GM12878 (cell line): ENCODE data around the gene ADGRL3. TPM values are rescaled to one million over a fixed set of nuclear protein-coding genes. Genes with fewer than 3 reads are reported as not detected.
A peak's percentile ranks its signal among the peaks of the same experiment; 100 is the strongest.

Experiments used
- ATAC-seq: fragments of 200-7000 bp; cut with Tn5 transposase; 3 replicates; pipeline ENCODE4 v1.9.1; 2020; ENCODE audit warnings: mild to moderate bottlenecking, moderate library complexity
- BruUV-seq: library from RNA; stranded (reverse); fragments of 400-500 nt; replicated peaks from 2 replicates; lab custom pipeline; 2021; lab: Mats Ljungman, UMichigan
- CTCF ChIA-PET: fragments of 300-600 bp; sonication (Branson Sonifier 250); formaldehyde crosslinking; extraction: SDS; loops from one replicate; lab custom pipeline; 2021; ENCODE audit warnings: inconsistent platforms; lab: Yijun Ruan, JAX
- POLR2A ChIA-PET: fragments of 350-600 bp; formaldehyde crosslinking; extraction: SDS; loops from one replicate; lab custom pipeline; 2021; ENCODE audit warnings: inconsistent platforms; lab: Charles Lee
- RAD21 ChIA-PET: fragments of 300-600 bp; sonication (Branson Sonifier 250); formaldehyde crosslinking; loops from one replicate; lab custom pipeline; 2023; ENCODE audit warnings: antibody characterized with exemption; ENCODE audit not compliant: unreplicated experiment; lab: Charles Lee
- SMC1A ChIA-PET: fragments of 300-600 bp; sonication (Branson Sonifier 250); formaldehyde crosslinking; loops from one replicate; lab custom pipeline; 2023; ENCODE audit not compliant: unreplicated experiment, uncharacterized antibody; lab: Charles Lee
- DNase-seq: peaks from one replicate; pipeline ENCODE4 v3.0.0-alpha.2; 2011; ENCODE audit warnings: low read depth, low spot score
- FAIRE-seq: peaks from 3 replicates; lab custom pipeline; 2011; peaks lifted over from hg19 to GRCh38; lab: Jason Lieb, UNC
- H2AFZ ChIP-seq: 2 replicates; pipeline ENCODE4 v1.6.0; 2011; ENCODE audit warnings: low read depth, low read length, control low read depth; ENCODE audit not compliant: control insufficient read depth
- H3K27ac ChIP-seq: 2 replicates; pipeline ENCODE4 v1.5.1; 2011; ENCODE audit warnings: control low read depth; ENCODE audit not compliant: control insufficient read depth, insufficient read depth
- H3K27me3 ChIP-seq, 2 experiments: replicated peaks in 1 of 2; 2 replicates each; pipeline versions ENCODE4 v1.6.0 to v1.6.1; 2011; ENCODE audit warnings: low read length in 1 of 2; ENCODE audit not compliant: control insufficient read depth in 2 of 2, insufficient read depth in 2 of 2
- H3K36me3 ChIP-seq, 2 experiments: 2 replicates each; pipeline ENCODE4 v1.5.1; 2011; ENCODE audit warnings: low read length in 1 of 2; ENCODE audit not compliant: control insufficient read depth in 2 of 2, insufficient read depth in 2 of 2
- H3K4me1 ChIP-seq: 2 replicates; pipeline ENCODE4 v1.6.1; 2011; ENCODE audit warnings: mild to moderate bottlenecking, low read length, moderate library complexity, mixed read lengths; ENCODE audit not compliant: control insufficient read depth, insufficient read depth
- H3K4me2 ChIP-seq: 2 replicates; pipeline ENCODE4 v1.6.0; 2011; ENCODE audit warnings: control low read depth; ENCODE audit not compliant: control insufficient read depth, insufficient read depth
- H3K4me3 ChIP-seq: fragments of 200-600 bp; sonication (generic); 2 replicates; pipeline ENCODE4 v1.5.1; 2016
- H3K79me2 ChIP-seq: 2 replicates; pipeline ENCODE4 v1.6.0; 2011; ENCODE audit warnings: low read length; ENCODE audit not compliant: control insufficient read depth, insufficient read depth
- H3K9ac ChIP-seq: 2 replicates; pipeline ENCODE4 v1.8.0; 2011; ENCODE audit warnings: low read length, control low read depth, mixed read lengths; ENCODE audit not compliant: control insufficient read depth, insufficient read depth
- H3K9me3 ChIP-seq: replicated peaks from 3 replicates; pipeline ENCODE4 v1.5.1; 2011; ENCODE audit warnings: mild to moderate bottlenecking, low read length; ENCODE audit not compliant: control insufficient read depth, insufficient read depth
- H4K20me1 ChIP-seq: 2 replicates; pipeline ENCODE4 v1.6.0; 2011; ENCODE audit not compliant: control insufficient read depth, insufficient read depth
- ATF3 ChIP-seq: IDR thresholded peaks from 2 replicates; pipeline ENCODE4 v1.6.1; 2011; ENCODE audit warnings: low read depth, mild to moderate bottlenecking, low read length, moderate library complexity, borderline replicate concordance; ENCODE audit errors: extremely low read depth
- BCL3 ChIP-seq: IDR thresholded peaks from 2 replicates; pipeline ENCODE4 v1.6.1; 2011; ENCODE audit warnings: borderline replicate concordance, low read depth, mild to moderate bottlenecking, moderate library complexity, low read length; ENCODE audit not compliant: insufficient read depth, poor library complexity, severe bottlenecking
- BMI1 ChIP-seq: fragments of 450-650 bp; IDR thresholded peaks from 2 replicates; pipeline ENCODE4 v1.6.1; 2016; ENCODE audit warnings: mild to moderate bottlenecking, moderate library complexity, borderline replicate concordance
- CBX3 ChIP-seq: fragments of 200-600 bp; sonication (generic); IDR thresholded peaks from 2 replicates; pipeline ENCODE4 v1.6.1; 2016; ENCODE audit warnings: low read depth, borderline replicate concordance
- ESRRA ChIP-seq: IDR thresholded peaks from 2 replicates; pipeline ENCODE4 v1.6.1; 2012; ENCODE audit warnings: mild to moderate bottlenecking, low read length, improper control_type of control experiment
- HDGF ChIP-seq: fragments of 450-650 bp; IDR thresholded peaks from 2 replicates; pipeline ENCODE4 v1.6.1; 2016; ENCODE audit warnings: antibody characterized with exemption
- PAX8 ChIP-seq: fragments of 450-650 bp; IDR thresholded peaks from 2 replicates; pipeline ENCODE4 v1.6.1; 2017; ENCODE audit warnings: mild to moderate bottlenecking, moderate library complexity
- SMARCA5 ChIP-seq: fragments of 450-650 bp; IDR thresholded peaks from 2 replicates; pipeline ENCODE4 v1.6.1; 2017; ENCODE audit warnings: mild to moderate bottlenecking
- WGBS: methylation state at CpG from one replicate; pipeline ENCODE4 v1.1.6; 2016; ENCODE audit warnings: low lambda C conversion rate; ENCODE audit not compliant: insufficient replicate concordance, insufficient coverage; ENCODE audit errors: missing lambda C conversion rate; 5-methylcytosine and 5-hydroxymethylcytosine counted together
- in situ Hi-C: fragments of 300-500 bp; cut with MboI; formaldehyde crosslinking; loops from 9 replicates; pipeline ENCODE4 v1.14.3; 2018; ENCODE audit warnings: mixed read lengths
- intact Hi-C: fragments of 100-400 bp; cut with micrococcal nuclease; formaldehyde crosslinking; loops from one replicate; pipeline ENCODE4 v1.14.2; 2022; ENCODE audit not compliant: unreplicated experiment
- polyA plus RNA-seq, 11 experiments: library from polyadenylated mRNA; depleted of rRNA in 4 of 11; unstranded in 6 of 11; stranded (reverse) in 5 of 11; fragments of >200 nt; fragmentation: Nextera tagmentation in 4 of 11; fragmentation: Illumina TruSeq in 1 of 11; extraction: Ambion mirVana in 4 of 11; extraction: Trizol in 1 of 11; gene quantifications; 1 replicate in 1 of 11; 2 replicates in 10 of 11; pipeline versions ENCODE4 v1.2.1 to v1.2.3, GENCODE V29; 2011 to 2016; ENCODE audit warnings: inconsistent platforms in 2 of 11, missing spikeins in 2 of 11, low read depth in 1 of 11
- total RNA-seq, 4 experiments: library from RNA; depleted of rRNA in 3 of 4; stranded (reverse); fragments of >200 nt in 3 of 4; fragmentation: Illumina TruSeq in 1 of 4; extraction: Trizol in 1 of 4; gene quantifications; 2 replicates each; pipeline versions ENCODE4 v1.2.1 to v1.2.3, GENCODE V29; 2013 to 2021
- TF ChIP-seq, protein P1 (sequence below): fragments of 450-650 bp; IDR thresholded peaks from 2 replicates; pipeline ENCODE4 v1.6.1; 2017; ENCODE audit warnings: low read depth, mild to moderate bottlenecking, moderate library complexity

ADGRL3 gene
- total and polyA plus RNA-seq, 10 of the 15 experiments (the other 5 are each of a cell fraction or from before 2014, with no cell fraction given) = 1.1 TPM; not detected in 9

DNA sequence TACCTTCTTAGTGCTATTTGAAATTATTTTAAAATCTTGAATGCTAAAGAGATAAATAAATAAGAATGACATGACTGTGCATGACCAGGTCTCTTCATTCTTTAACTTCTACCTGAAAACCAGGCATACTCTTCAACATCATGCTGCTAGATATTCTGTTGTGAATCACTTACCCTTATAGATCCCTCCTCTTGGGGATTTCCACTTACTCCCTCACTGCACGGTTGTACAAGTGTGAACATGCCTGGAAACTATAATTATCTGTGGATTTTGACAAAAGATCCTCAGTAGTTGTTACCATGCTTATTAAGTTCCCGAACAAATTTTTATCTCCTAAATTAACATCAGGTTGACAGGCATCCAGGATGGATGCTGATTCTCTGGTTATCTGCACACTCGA is 54.3 kb downstream of the ADGRL3 start:
- no peak overlapping the region for H2AFZ ChIP-seq

DNA sequence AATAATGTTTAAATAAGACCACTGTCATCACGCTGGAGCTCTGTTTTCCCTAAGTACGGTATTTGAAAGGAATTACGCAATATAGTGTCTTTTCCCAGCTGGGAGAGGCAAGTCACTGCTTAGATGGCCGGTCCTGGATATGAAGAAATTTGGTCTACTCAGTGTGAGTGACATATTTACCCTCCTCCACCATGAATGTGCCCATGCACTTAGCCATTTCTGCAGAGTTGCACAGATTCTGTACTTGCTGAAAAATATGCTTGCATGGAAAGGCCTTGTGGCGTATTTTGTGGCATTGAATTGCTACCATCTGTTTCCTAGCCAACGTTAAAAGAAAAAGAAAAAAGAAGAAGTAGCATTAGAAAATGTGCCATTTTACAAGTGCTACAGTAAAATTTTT is 73.1 kb downstream of the ADGRL3 start:
- BruUV-seq = no TSS peak
- intact Hi-C loops (no loop called here), in situ Hi-C loops (no loop called here)
- no peaks in the 10 kb centered on the region for H3K9me3 ChIP-seq
- RAD21 ChIA-PET = no interaction called here
- CTCF ChIA-PET = interaction anchor here (0.5 kb wide), 1 partner anchor 37 kb away, joined by 3 read pairs; no protein-coding TSS in a partner anchor
- POLR2A ChIA-PET = no interaction called here
- H4K20me1 ChIP-seq = no peaks in the 10 kb centered on the region
- FAIRE-seq (no peak), ATAC-seq (no peak), DNase-seq (no peak)
- H3K4me2 ChIP-seq = no peak overlapping the region
- H3K9ac ChIP-seq = no peak overlapping the region
- no peak overlapping the region for H2AFZ ChIP-seq
- no peaks in the 10 kb centered on the region for H3K4me1 ChIP-seq
- SMC1A ChIA-PET = no interaction called here
- H3K27me3 ChIP-seq = no peaks in the 10 kb centered on the region
- H3K79me2 ChIP-seq = no peaks in the 10 kb centered on the region
- no peak overlapping the region for H3K4me3 ChIP-seq
- 11% methylated on average over 6 of the region's 6 CpGs for WGBS
- H3K27ac ChIP-seq = no peak overlapping the region
- no peaks in the 10 kb centered on the region for H3K36me3 ChIP-seq
- TF ChIP-seq BCL3 (no peak), HDGF (no peak), ATF3 (no peak), CBX3 (no peak), BMI1 (no peak), ESRRA (no peak), PAX8 (no peak), SMARCA5 (no peak)

More for the DNA sequence above, 54.3 kb downstream of the ADGRL3 start:
- in situ Hi-C loops (no loop called here), intact Hi-C loops (no loop called here)
- ChIA-PET CTCF (no interaction called here), POLR2A (no interaction called here), SMC1A (no interaction called here), RAD21 (no interaction called here)
- H3K27me3 ChIP-seq = no peaks in the 10 kb centered on the region
- BruUV-seq = no TSS peak
- WGBS = 21% methylated on average over 3 of the region's 3 CpGs
- no peak overlapping the region for H3K4me3 ChIP-seq
- peak; percentile 77 for ATAC-seq
- H4K20me1 ChIP-seq = no peaks in the 10 kb centered on the region
- H3K4me1 ChIP-seq = no peaks in the 10 kb centered on the region
- no peak overlapping the region for H3K27ac ChIP-seq
- H3K79me2 ChIP-seq = no peaks in the 10 kb centered on the region
- no peak overlapping the region for H3K4me2 ChIP-seq
- no peaks in the 10 kb centered on the region for H3K36me3 ChIP-seq
- H3K9me3 ChIP-seq = no peaks in the 10 kb centered on the region
- DNase-seq = no peak
- FAIRE-seq = no peak
- H3K9ac ChIP-seq = no peak overlapping the region
- TF ChIP-seq, protein P1, sequence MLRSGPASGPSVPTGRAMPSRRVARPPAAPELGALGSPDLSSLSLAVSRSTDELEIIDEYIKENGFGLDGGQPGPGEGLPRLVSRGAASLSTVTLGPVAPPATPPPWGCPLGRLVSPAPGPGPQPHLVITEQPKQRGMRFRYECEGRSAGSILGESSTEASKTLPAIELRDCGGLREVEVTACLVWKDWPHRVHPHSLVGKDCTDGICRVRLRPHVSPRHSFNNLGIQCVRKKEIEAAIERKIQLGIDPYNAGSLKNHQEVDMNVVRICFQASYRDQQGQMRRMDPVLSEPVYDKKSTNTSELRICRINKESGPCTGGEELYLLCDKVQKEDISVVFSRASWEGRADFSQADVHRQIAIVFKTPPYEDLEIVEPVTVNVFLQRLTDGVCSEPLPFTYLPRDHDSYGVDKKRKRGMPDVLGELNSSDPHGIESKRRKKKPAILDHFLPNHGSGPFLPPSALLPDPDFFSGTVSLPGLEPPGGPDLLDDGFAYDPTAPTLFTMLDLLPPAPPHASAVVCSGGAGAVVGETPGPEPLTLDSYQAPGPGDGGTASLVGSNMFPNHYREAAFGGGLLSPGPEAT = no peak
